Suprapubic skin (tissue), 4 donors: ENCODE measurements around the gene ZW10. TPM values are rescaled to one million over a fixed set of nuclear protein-coding genes. Genes with fewer than 3 reads are reported as not detected.

Experiments used
- DNase-seq, 2 donors: peaks; one replicate each; pipeline ENCODE4 v3.0.0-alpha.2; 2019; ENCODE audit warnings: low spot score in 2 of 2
- H3K27ac ChIP-seq: fragments of 200-600 bp; sonication (generic); one replicate; pipeline ENCODE4 v1.5.1; 2019
- H3K27me3 ChIP-seq: fragments of 200-600 bp; sonication (generic); one replicate; pipeline ENCODE4 v1.5.1; 2019
- H3K36me3 ChIP-seq: fragments of 200-600 bp; sonication (generic); one replicate; pipeline ENCODE4 v1.5.1; 2019
- H3K4me1 ChIP-seq: fragments of 200-600 bp; sonication (generic); one replicate; pipeline ENCODE4 v1.5.1; 2019
- H3K4me3 ChIP-seq: fragments of 200-600 bp; sonication (generic); one replicate; pipeline ENCODE4 v1.5.1; 2019; ENCODE audit warnings: mild to moderate bottlenecking
- H3K9me3 ChIP-seq: fragments of 200-600 bp; sonication (generic); one replicate; pipeline ENCODE4 v1.5.1; 2019
- EP300 ChIP-seq: sonication (generic); formaldehyde crosslinking; IDR thresholded peaks from one replicate; pipeline ENCODE4 v1.6.1; 2017; ENCODE audit warnings: antibody characterized with exemption
- POLR2A ChIP-seq, 2 donors: fragments of 450-650 bp; IDR thresholded peaks; one replicate each; pipeline ENCODE4 v1.6.1; 2017; ENCODE audit warnings: antibody characterized with exemption in 2 of 2, mild to moderate bottlenecking in 2 of 2, moderate library complexity in 2 of 2
- POLR2AphosphoS5 ChIP-seq, 3 donors: sonication (generic); formaldehyde crosslinking; IDR thresholded peaks; one replicate each; pipeline ENCODE4 v1.6.1; 2017; ENCODE audit warnings: antibody characterized with exemption in 3 of 3
- WGBS: methylation state at CpG from one replicate; pipeline ENCODE4 v1.1.5; 2018; 5-methylcytosine and 5-hydroxymethylcytosine counted together
- total RNA-seq, 4 donors: library from RNA; depleted of rRNA; stranded (reverse); fragments of >200 nt; gene quantifications; one replicate each; pipeline ENCODE4 v1.1.0, GENCODE V29; 2016
- TF ChIP-seq, protein P1 (sequence below), 2 donors: fragments of 200-600 bp in 1 of 2; fragments of 450-650 bp in 1 of 2; sonication (generic) in 1 of 2; IDR thresholded peaks; one replicate each; pipeline ENCODE4 v1.5.1; 2016 to 2019; ENCODE audit warnings: antibody characterized with exemption in 2 of 2, mild to moderate bottlenecking in 1 of 2, moderate library complexity in 1 of 2

ZW10 gene
- total RNA-seq, 4 donors from 2014 or later: 15.0 to 22.7 (median 20.8) TPM

DNA sequence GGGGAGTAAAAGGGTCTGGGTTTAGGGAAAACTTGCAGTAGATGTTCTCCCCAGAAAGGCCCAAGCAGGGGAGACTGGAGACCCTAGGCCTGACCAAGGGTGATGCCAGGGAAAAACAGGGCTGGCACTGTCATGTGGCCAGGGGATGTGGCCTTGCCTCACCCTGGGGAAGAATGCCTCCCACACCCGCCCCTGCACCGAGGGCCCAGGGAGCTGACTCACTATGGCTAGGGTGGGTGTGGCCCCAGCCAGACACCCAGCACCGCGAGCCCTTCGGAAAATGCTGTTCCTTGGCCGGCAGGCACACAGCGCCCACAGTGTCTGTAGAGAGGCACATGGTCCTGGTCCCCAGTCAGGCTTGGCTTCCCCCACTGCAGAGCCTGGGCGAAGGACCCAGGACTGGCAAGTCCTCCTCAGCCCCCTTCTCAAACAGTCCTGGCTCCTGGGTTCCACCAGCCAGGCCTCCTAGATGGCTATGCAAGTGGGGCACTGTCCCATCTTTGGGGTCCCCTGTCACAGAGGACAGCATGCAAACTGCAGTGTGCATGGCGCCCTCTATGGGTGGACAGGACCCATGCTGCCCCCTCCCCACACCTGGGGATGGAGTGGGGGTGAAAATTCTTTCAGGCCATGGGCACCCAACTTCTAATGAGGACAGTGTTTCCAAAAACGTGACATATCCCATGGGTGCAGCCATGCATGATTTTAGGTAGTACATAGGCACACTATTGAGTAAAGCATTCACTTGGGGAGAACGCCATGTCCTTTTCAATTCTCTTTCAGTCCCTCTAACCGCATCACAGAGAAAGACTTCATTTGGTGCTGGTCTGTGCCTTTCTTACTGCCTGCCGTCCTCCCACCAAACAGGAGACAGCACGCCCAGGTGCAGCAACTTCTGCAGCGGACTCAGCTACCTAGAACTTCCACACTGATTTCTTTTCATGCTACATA, 82.6 kb downstream of the ZW10 start:
- WGBS: 96% methylated on average over 6 of the region's 15 CpGs
- TF ChIP-seq, protein P1, sequence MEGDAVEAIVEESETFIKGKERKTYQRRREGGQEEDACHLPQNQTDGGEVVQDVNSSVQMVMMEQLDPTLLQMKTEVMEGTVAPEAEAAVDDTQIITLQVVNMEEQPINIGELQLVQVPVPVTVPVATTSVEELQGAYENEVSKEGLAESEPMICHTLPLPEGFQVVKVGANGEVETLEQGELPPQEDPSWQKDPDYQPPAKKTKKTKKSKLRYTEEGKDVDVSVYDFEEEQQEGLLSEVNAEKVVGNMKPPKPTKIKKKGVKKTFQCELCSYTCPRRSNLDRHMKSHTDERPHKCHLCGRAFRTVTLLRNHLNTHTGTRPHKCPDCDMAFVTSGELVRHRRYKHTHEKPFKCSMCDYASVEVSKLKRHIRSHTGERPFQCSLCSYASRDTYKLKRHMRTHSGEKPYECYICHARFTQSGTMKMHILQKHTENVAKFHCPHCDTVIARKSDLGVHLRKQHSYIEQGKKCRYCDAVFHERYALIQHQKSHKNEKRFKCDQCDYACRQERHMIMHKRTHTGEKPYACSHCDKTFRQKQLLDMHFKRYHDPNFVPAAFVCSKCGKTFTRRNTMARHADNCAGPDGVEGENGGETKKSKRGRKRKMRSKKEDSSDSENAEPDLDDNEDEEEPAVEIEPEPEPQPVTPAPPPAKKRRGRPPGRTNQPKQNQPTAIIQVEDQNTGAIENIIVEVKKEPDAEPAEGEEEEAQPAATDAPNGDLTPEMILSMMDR (IDR thresholded peaks at IDR 0.05): no peak
- no peak for TF ChIP-seq EP300
- no peak for TF ChIP-seq POLR2AphosphoS5 (IDR thresholded peaks at IDR 0.05)
- TF ChIP-seq POLR2A (IDR thresholded peaks at IDR 0.05): no peak
- no peaks in the 10 kb centered on the region for H3K27me3 ChIP-seq
- H3K36me3 ChIP-seq: no peaks in the 10 kb centered on the region
- H3K4me3 ChIP-seq: no peak overlapping the region
- no peak for DNase-seq
- no peaks in the 10 kb centered on the region for H3K4me1 ChIP-seq
- H3K9me3 ChIP-seq: no peaks in the 10 kb centered on the region
- H3K27ac ChIP-seq: no peak overlapping the region

DNA sequence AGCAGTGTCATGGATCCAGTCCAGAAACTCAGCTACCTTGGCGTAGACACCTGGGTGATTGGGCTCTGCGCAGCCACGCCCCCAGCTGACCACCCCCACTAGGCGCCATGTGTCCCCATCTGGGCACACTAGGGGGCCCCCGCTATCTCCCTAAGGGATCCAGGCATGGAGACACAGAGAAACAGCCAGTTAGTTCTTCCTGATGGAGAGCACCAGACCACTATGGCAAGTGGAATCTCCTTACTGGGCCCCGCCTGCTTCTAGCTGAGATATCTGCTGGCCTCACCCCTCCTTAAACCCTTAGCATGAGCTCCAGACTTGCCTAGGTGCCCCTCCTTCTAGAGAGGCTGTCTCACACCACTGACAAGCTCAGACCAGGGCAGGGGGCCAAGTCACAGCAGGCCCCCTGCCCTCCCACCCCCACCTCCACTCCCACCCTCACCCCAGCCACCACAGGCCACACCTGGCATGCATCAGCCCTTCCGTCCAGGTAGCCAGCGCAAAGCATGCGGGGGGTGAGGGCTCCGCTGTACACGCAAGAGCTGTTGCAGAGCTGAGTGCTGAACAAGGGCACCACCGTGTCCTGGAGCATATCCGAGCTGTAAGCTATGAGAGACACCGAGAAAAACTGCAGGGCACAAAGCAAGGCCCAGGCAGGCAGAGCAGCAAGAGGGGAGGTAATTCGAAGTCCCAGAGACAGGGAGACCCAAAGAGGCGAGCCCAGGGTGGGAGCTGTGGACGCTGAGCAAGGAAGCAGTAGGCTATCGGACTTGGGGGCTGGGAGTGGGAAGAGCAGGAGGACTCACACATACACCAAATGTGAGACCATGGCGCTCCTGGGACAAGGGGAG, 83.5 kb downstream of the ZW10 start:
- TF ChIP-seq, protein P1 (IDR thresholded peaks at IDR 0.05): no peak
- TF ChIP-seq POLR2A (IDR thresholded peaks at IDR 0.05): no peak
- TF ChIP-seq EP300: no peak
- no peak for TF ChIP-seq POLR2AphosphoS5 (IDR thresholded peaks at IDR 0.05)
- no peak for DNase-seq
- 90% methylated on average over 17 of the region's 19 CpGs for WGBS
- no peaks in the 10 kb centered on the region for H3K4me1 ChIP-seq
- no peaks in the 10 kb centered on the region for H3K36me3 ChIP-seq
- H3K27ac ChIP-seq: no peak overlapping the region
- no peaks in the 10 kb centered on the region for H3K27me3 ChIP-seq
- no peaks in the 10 kb centered on the region for H3K9me3 ChIP-seq
- H3K4me3 ChIP-seq: no peak overlapping the region

DNA sequence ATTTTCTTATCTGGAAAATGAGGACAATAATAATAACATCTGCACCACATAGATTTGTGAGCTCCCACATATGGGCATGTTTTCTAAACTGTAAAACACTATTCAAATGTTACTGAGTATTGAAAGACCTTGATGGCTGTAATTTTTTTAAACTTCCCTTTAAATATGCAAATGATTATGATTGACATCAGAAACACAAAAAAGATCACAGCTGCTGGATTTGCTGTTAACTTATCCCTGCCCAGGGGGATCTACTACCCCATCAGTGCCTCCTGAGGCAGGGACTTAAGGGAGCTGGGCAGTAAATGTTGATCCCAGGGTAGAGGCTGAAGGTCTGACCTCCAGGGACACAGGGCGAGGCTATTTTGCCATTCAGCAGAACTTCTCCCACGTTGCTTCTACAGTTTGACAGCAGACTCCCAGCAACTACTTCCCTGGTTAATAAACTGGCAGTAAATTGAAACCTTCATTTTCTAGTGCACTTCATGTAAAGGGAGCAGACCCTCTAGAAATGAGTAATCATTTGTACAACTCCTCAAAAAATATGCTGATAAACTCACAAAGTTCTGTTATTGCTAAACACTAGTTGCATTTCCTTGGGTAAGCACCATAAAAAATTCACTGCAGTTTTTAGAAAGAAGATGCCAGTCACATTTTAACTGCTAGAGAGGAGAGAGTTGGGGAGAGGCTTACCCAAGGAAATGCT, 87.7 kb downstream of the ZW10 start:
- no peak for DNase-seq
- WGBS: 57% methylated on average over 2 of the region's 2 CpGs
- no peaks in the 10 kb centered on the region for H3K9me3 ChIP-seq
- H3K36me3 ChIP-seq: no peaks in the 10 kb centered on the region
- H3K4me1 ChIP-seq: no peaks in the 10 kb centered on the region
- H3K27me3 ChIP-seq: no peaks in the 10 kb centered on the region
- H3K4me3 ChIP-seq: no peak overlapping the region
- H3K27ac ChIP-seq: no peak overlapping the region
- TF ChIP-seq EP300 (no peak), POLR2AphosphoS5 (IDR thresholded peaks at IDR 0.05) (no peak), POLR2A (IDR thresholded peaks at IDR 0.05) (no peak)
- TF ChIP-seq, protein P1 (IDR thresholded peaks at IDR 0.05): no peak

DNA sequence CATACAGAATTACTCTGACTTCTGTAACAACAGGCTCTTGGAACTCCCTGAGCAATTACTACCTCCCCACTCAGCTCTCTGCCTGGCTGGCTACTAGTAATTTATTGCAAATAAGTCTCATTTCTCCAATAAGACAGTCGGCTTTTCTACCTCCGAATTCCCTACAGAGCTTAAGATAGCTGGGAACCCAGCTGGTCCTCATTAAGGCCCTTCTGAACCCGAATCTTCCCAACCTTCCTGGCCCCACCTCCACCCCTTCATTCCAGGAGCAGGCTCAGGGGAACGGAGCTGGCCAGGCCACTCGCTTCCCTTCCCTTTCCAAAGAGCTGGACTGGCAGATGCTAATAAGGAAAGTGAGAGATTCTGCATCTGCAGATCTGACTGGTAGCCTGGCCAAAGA, 89.0 kb downstream of the ZW10 start:
- no peaks in the 10 kb centered on the region for H3K4me1 ChIP-seq
- no peak for TF ChIP-seq POLR2AphosphoS5 (IDR thresholded peaks at IDR 0.05)
- TF ChIP-seq, protein P1 (IDR thresholded peaks at IDR 0.05): no peak
- no peak for TF ChIP-seq EP300
- no peak for TF ChIP-seq POLR2A (IDR thresholded peaks at IDR 0.05)
- 47% methylated on average over 5 of the region's 5 CpGs for WGBS
- H3K36me3 ChIP-seq: no peaks in the 10 kb centered on the region
- no peaks in the 10 kb centered on the region for H3K27me3 ChIP-seq
- DNase-seq: no peak
- H3K9me3 ChIP-seq: no peaks in the 10 kb centered on the region
- no peak overlapping the region for H3K4me3 ChIP-seq
- H3K27ac ChIP-seq: no peak overlapping the region
